Loucy (cell line): ENCODE measurements around the gene HOXB1.

Experiments
- H2AFZ ChIP-seq: fragments of 200-600 bp; sonication (generic); 2 replicates; pipeline ENCODE4 v1.6.0; 2016; ENCODE audit warnings: antibody characterized with exemption, mild to moderate bottlenecking, low read length, moderate library complexity
- H3F3A ChIP-seq: fragments of 200-600 bp; 2 replicates; pipeline ENCODE4 v1.6.0; 2016; ENCODE audit warnings: antibody characterized with exemption, low read depth, mild to moderate bottlenecking
- H3K27me3 ChIP-seq: fragments of 200-600 bp; sonication (generic); 2 replicates; pipeline ENCODE4 v1.6.1; 2014; ENCODE audit warnings: low read length, mild to moderate bottlenecking; ENCODE audit not compliant: insufficient read depth, poor library complexity, severe bottlenecking
- H3K36me3 ChIP-seq: fragments of 200-600 bp; sonication (generic); 2 replicates; pipeline ENCODE4 v1.6.1; 2016; ENCODE audit warnings: low read length; ENCODE audit not compliant: insufficient read depth
- H3K4me1 ChIP-seq: fragments of 200-600 bp; sonication (generic); 2 replicates; pipeline ENCODE4 v1.5.1; 2014; ENCODE audit warnings: low read length, mild to moderate bottlenecking; ENCODE audit not compliant: insufficient read depth, poor library complexity, severe bottlenecking
- H3K4me2 ChIP-seq: fragments of 200-600 bp; sonication (generic); 2 replicates; pipeline ENCODE4 v1.6.0; 2014; ENCODE audit warnings: antibody characterized with exemption, low read length, low read depth, mild to moderate bottlenecking; ENCODE audit not compliant: poor library complexity, severe bottlenecking
- H3K4me3 ChIP-seq: fragments of 200-600 bp; sonication (generic); 2 replicates; pipeline ENCODE4 v1.5.1; 2014; ENCODE audit warnings: low read length, mild to moderate bottlenecking, mixed read lengths; ENCODE audit not compliant: poor library complexity, severe bottlenecking
- H3K79me2 ChIP-seq: fragments of 200-600 bp; sonication (generic); 2 replicates; pipeline ENCODE4 v1.6.1; 2014; ENCODE audit warnings: low read length; ENCODE audit not compliant: insufficient read depth
- H3K9ac ChIP-seq: fragments of 200-600 bp; sonication (generic); 2 replicates; pipeline ENCODE4 v1.6.0; 2014; ENCODE audit warnings: mild to moderate bottlenecking, low read depth, low read length, moderate library complexity; ENCODE audit not compliant: poor library complexity, severe bottlenecking
- H3K9me2 ChIP-seq: fragments of 200-600 bp; sonication (generic); replicated peaks from 2 replicates; pipeline ENCODE4 v1.6.1; 2016; ENCODE audit warnings: low read depth, low read length, mixed read lengths
- H3K9me3 ChIP-seq: fragments of 200-600 bp; sonication (generic); 2 replicates; pipeline ENCODE4 v1.6.1; 2014; ENCODE audit warnings: mild to moderate bottlenecking, antibody characterized with exemption, low read length, low read depth; ENCODE audit not compliant: insufficient read depth
- H4K20me1 ChIP-seq: fragments of 200-600 bp; sonication (generic); 2 replicates; pipeline ENCODE4 v1.6.0; 2014; ENCODE audit warnings: antibody characterized with exemption, low read length, mild to moderate bottlenecking; ENCODE audit not compliant: insufficient read depth, poor library complexity, severe bottlenecking
- CTCF ChIP-seq: fragments of 200-600 bp; sonication (generic); conservative IDR thresholded peaks from 2 replicates; pipeline ENCODE4 v1.5.1; 2014; ENCODE audit warnings: mild to moderate bottlenecking, antibody characterized with exemption, low read length
- EZH2phosphoT487 ChIP-seq: fragments of 200-600 bp; IDR thresholded peaks from 2 replicates; pipeline ENCODE4 v1.6.1; 2018; ENCODE audit warnings: antibody characterized with exemption, mild to moderate bottlenecking, moderate library complexity, borderline replicate concordance

Gene HOXB1

GRCh38 chr17:48552466-48553189 is 21.8 kb upstream of the HOXB1 start:
- H3K9me3 ChIP-seq = no peaks in the 10 kb centered on the region
- no peak overlapping the region for H3K9ac ChIP-seq
- H3K4me2 ChIP-seq = no peak overlapping the region
- H3K27me3 ChIP-seq = no peaks in the 10 kb centered on the region
- H3K79me2 ChIP-seq = peaks cover 99% of the 10 kb centered on the region
- no peak overlapping the region for H2AFZ ChIP-seq
- peaks cover 35% of the 10 kb centered on the region for H3K4me1 ChIP-seq
- H3K9me2 ChIP-seq = no peaks in the 10 kb centered on the region
- peaks cover 18% of the 10 kb centered on the region; the same call in 1 of the 2 replicates for H3F3A ChIP-seq
- H3K4me3 ChIP-seq = no peak overlapping the region
- H3K36me3 ChIP-seq = peaks cover 86% of the 10 kb centered on the region
- peaks cover 81% of the 10 kb centered on the region for H4K20me1 ChIP-seq
- TF ChIP-seq EZH2phosphoT487 = no peak
- no peak for TF ChIP-seq CTCF

GRCh38 chr17:48551596-48552465 is 21.0 kb upstream of the HOXB1 start:
- Histone ChIP-seq H3K4me1 (peaks cover 33% of the 10 kb centered on the region), H4K20me1 (peaks cover 73% of the 10 kb centered on the region), H3K9ac (no peak overlapping the region), H3K4me3 (no peak overlapping the region), H3K36me3 (peaks cover 80% of the 10 kb centered on the region), H3K79me2 (peaks cover 95% of the 10 kb centered on the region), H3K9me2 (no peaks in the 10 kb centered on the region), H3K27me3 (no peaks in the 10 kb centered on the region), H3K9me3 (no peaks in the 10 kb centered on the region), H3F3A (peaks cover 24% of the 10 kb centered on the region), H2AFZ (no peak overlapping the region), H3K4me2 (no peak overlapping the region)
- TF ChIP-seq CTCF (no peak), EZH2phosphoT487 (no peak)

- H3K27me3 ChIP-seq = no peaks in the 10 kb centered on the region
- H3K9me2 ChIP-seq = no peaks in the 10 kb centered on the region
- H2AFZ ChIP-seq = no peak overlapping the region
- peaks cover 34% of the 10 kb centered on the region for H3K4me1 ChIP-seq
- no peak overlapping the region for H3K9ac ChIP-seq
- TF ChIP-seq EZH2phosphoT487 (no peak), CTCF (no peak)
- peaks cover 30% of the 10 kb centered on the region for H3F3A ChIP-seq
- no peak overlapping the region for H3K4me3 ChIP-seq
- H3K9me3 ChIP-seq = no peaks in the 10 kb centered on the region
- peaks cover 73% of the 10 kb centered on the region for H3K36me3 ChIP-seq
- no peak overlapping the region for H3K4me2 ChIP-seq
- H3K79me2 ChIP-seq = peaks cover 95% of the 10 kb centered on the region
- H4K20me1 ChIP-seq = peaks cover 66% of the 10 kb centered on the region
Measured at GRCh38 chr17:48551214-48551555, 20.4 kb upstream of the HOXB1 start.
